K562 (cell line): ENCODE results near the gene COMMD10. TPM values are rescaled to one million over a fixed set of nuclear protein-coding genes. Genes with fewer than 3 reads are reported as not detected.

ENCODE experiments used
- ATAC-seq: fragments of 200-7000 bp; cut with Tn5 transposase; 3 replicates; pipeline ENCODE4 v1.9.1; 2020; ENCODE audit warnings: moderate library complexity
- BruUV-seq: library from RNA; stranded (reverse); fragments of 400-500 nt; replicated peaks from 2 replicates; lab custom pipeline; 2021; lab: Mats Ljungman, UMichigan
- CTCF ChIA-PET: fragments of 300-600 bp; formaldehyde crosslinking; extraction: SDS; loops from one replicate; lab custom pipeline; 2021; ENCODE audit warnings: low intra/inter-chr PET ratio; lab: Yijun Ruan, JAX
- POLR2A ChIA-PET: fragments of 300-600, 350-650 bp; sonication (Branson Sonifier 250); formaldehyde crosslinking; extraction: SDS; loops from one replicate; lab custom pipeline; 2021; ENCODE audit warnings: antibody characterized with exemption, inconsistent platforms; lab: Yijun Ruan, JAX
- DNase-seq, 4 experiments: peaks; one replicate each; pipeline versions ENCODE4 v3.0.0 to v3.0.0-alpha.2; 2011 to 2018; ENCODE audit warnings: low spot score in 3 of 4, mixed read lengths in 3 of 4; ENCODE audit errors: extremely low read depth in 1 of 4
- FAIRE-seq: peaks from 2 replicates; lab custom pipeline; 2011; peaks lifted over from hg19 to GRCh38; lab: Jason Lieb, UNC
- H2AFZ ChIP-seq: 2 replicates; pipeline ENCODE4 v1.6.0; 2011; ENCODE audit warnings: low read depth, low read length, control low read depth, inconsistent platforms
- H3K27ac ChIP-seq: fragments of 200-600 bp; 3 replicates; pipeline ENCODE4 v1.8.0; 2011; ENCODE audit warnings: low read depth, mild to moderate bottlenecking, control low read depth, inconsistent platforms, low read length, moderate library complexity, mixed read lengths; ENCODE audit errors: extremely low read depth
- H3K27me3 ChIP-seq, 2 experiments: fragments of 300-600 bp in 1 of 2; 2 replicates in 1 of 2; 3 replicates in 1 of 2; pipeline versions ENCODE4 v1.6.0 to v1.8.0; 2011; ENCODE audit warnings: inconsistent platforms in 2 of 2, low read length in 2 of 2, mild to moderate bottlenecking in 1 of 2, mixed read lengths in 1 of 2, moderate library complexity in 1 of 2; ENCODE audit not compliant: control insufficient read depth in 2 of 2, insufficient read depth in 2 of 2
- H3K36me3 ChIP-seq: fragments of 300-600 bp; 3 replicates; pipeline ENCODE4 v1.8.0; 2011; ENCODE audit warnings: mild to moderate bottlenecking, low read length, inconsistent platforms; ENCODE audit not compliant: control insufficient read depth, insufficient read depth
- H3K4me1 ChIP-seq, 2 experiments: fragments of 200-600 bp in 1 of 2; replicated peaks in 1 of 2; 2 replicates in 1 of 2; 3 replicates in 1 of 2; pipeline versions ENCODE4 v1.5.1 to v1.8.0; 2011; ENCODE audit warnings: inconsistent platforms in 2 of 2, low read length in 2 of 2, mild to moderate bottlenecking in 1 of 2, mixed read lengths in 1 of 2, moderate library complexity in 1 of 2; ENCODE audit not compliant: control insufficient read depth in 2 of 2, insufficient read depth in 2 of 2
- H3K4me2 ChIP-seq: 2 replicates; pipeline ENCODE4 v1.6.1; 2011; ENCODE audit warnings: low read length, control low read depth, inconsistent platforms, mixed read lengths; ENCODE audit not compliant: insufficient read depth
- H3K4me3 ChIP-seq: fragments of 200-600 bp; sonication (generic), shearing (Covaris generic); 2 replicates; pipeline ENCODE4 v1.5.1; 2016; ENCODE audit warnings: control low read depth, inconsistent platforms
- H3K79me2 ChIP-seq: fragments of 200-600 bp; 3 replicates; pipeline ENCODE4 v1.8.0; 2011; ENCODE audit warnings: low read length, inconsistent platforms; ENCODE audit not compliant: control insufficient read depth, insufficient read depth
- H3K9ac ChIP-seq, 2 experiments: 2 replicates each; pipeline versions ENCODE4 v1.6.0 to v1.6.1; 2011; ENCODE audit warnings: low read depth in 2 of 2, low read length in 2 of 2, control low read depth in 1 of 2, inconsistent platforms in 1 of 2, mild to moderate bottlenecking in 1 of 2, mixed read lengths in 1 of 2; ENCODE audit not compliant: insufficient read depth in 1 of 2
- H3K9me1 ChIP-seq: one replicate; pipeline ENCODE4 v1.6.0; 2011; ENCODE audit warnings: inconsistent platforms, mild to moderate bottlenecking, low read length, moderate library complexity; ENCODE audit not compliant: control insufficient read depth, insufficient read depth
- H3K9me3 ChIP-seq: replicated peaks from 2 replicates; pipeline ENCODE4 v1.5.1; 2011; ENCODE audit warnings: low read depth, low read length, inconsistent platforms; ENCODE audit not compliant: control insufficient read depth, insufficient read depth
- H4K20me1 ChIP-seq: replicated peaks from 2 replicates; pipeline ENCODE4 v1.6.1; 2011; ENCODE audit warnings: low read length, inconsistent platforms, mixed read lengths; ENCODE audit not compliant: control insufficient read depth, insufficient read depth
- ARNT ChIP-seq, 2 experiments: fragments of 450-650 bp; IDR thresholded peaks; 2 replicates each; pipeline ENCODE4 v1.6.1; 2016; ENCODE audit warnings: mild to moderate bottlenecking in 1 of 2
- BRCA1 ChIP-seq, 2 experiments: fragments of 450-650 bp in 1 of 2; sonication (generic) in 1 of 2; formaldehyde crosslinking in 1 of 2; IDR thresholded peaks; 2 replicates each; pipeline versions ENCODE4 v1.5.0 to v1.6.1; 2017 to 2020; ENCODE audit warnings: mild to moderate bottlenecking in 1 of 2, missing genetic modification reagents in 1 of 2
- C11orf30 ChIP-seq: fragments of 450-650 bp; IDR thresholded peaks from 2 replicates; pipeline ENCODE4 v1.6.1; 2016; ENCODE audit warnings: low read depth, mild to moderate bottlenecking
- CBFA2T3 ChIP-seq: fragments of 450-650 bp; IDR thresholded peaks from 2 replicates; pipeline ENCODE4 v1.6.1; 2017
- CHCHD3 ChIP-seq: fragments of 250-450 bp; sonication (Bioruptor Pico); IDR thresholded peaks from 2 replicates; pipeline ENCODE4 v2.1.2; 2022; ENCODE audit warnings: mild to moderate bottlenecking
- KAT8 ChIP-seq: fragments of 450-650 bp; IDR thresholded peaks from 2 replicates; pipeline ENCODE4 v1.6.1; 2016; ENCODE audit warnings: low read depth, mild to moderate bottlenecking
- NCOA2 ChIP-seq, 2 experiments: fragments of 450-650 bp; IDR thresholded peaks; 2 replicates each; pipeline ENCODE4 v1.6.1; 2018; ENCODE audit warnings: mild to moderate bottlenecking in 2 of 2, moderate library complexity in 1 of 2; ENCODE audit not compliant: partially characterized antibody in 2 of 2
- NELFE ChIP-seq: IDR thresholded peaks from 2 replicates; pipeline ENCODE4 v1.6.1; 2011; ENCODE audit warnings: mild to moderate bottlenecking; ENCODE audit not compliant: insufficient read depth, insufficient read length
- PHF8 ChIP-seq: fragments of 200-600 bp; sonication (generic); IDR thresholded peaks from 2 replicates; pipeline ENCODE4 v1.6.1; 2012; ENCODE audit warnings: mixed run types, mild to moderate bottlenecking, inconsistent platforms, low read length, moderate library complexity, borderline replicate concordance
- RBM22 ChIP-seq: fragments of 200-400 bp; formaldehyde crosslinking; IDR thresholded peaks from 2 replicates; pipeline ENCODE4 v1.6.1; 2018; ENCODE audit warnings: low read length, low read depth; ENCODE audit not compliant: poor library complexity, severe bottlenecking
- SP2 ChIP-seq: IDR thresholded peaks from 2 replicates; pipeline ENCODE4 v1.6.1; 2011; ENCODE audit warnings: mild to moderate bottlenecking, low read depth, low read length, moderate library complexity; ENCODE audit not compliant: poor library complexity, severe bottlenecking; ENCODE audit errors: extremely low read depth
- TGIF2 ChIP-seq: sonication (generic); formaldehyde crosslinking; IDR thresholded peaks from 2 replicates; pipeline ENCODE4 v1.8.1; 2022; ENCODE audit warnings: mild to moderate bottlenecking, missing genetic modification reagents, moderate library complexity
- ZBTB1 ChIP-seq: sonication (generic); formaldehyde crosslinking; IDR thresholded peaks from 2 replicates; pipeline ENCODE4 v1.8.1; 2023; ENCODE audit warnings: missing genetic modification reagents, low read depth, mild to moderate bottlenecking, borderline replicate concordance
- ZFP1 ChIP-seq: fragments of 450-650 bp; formaldehyde crosslinking; IDR thresholded peaks from 2 replicates; pipeline ENCODE4 v1.4.0; 2020; ENCODE audit warnings: mild to moderate bottlenecking, mixed read lengths
- ZNF639 ChIP-seq, 2 experiments: fragments of 200-800 bp in 1 of 2; sonication (Bioruptor generic) in 1 of 2; sonication (generic) in 1 of 2; formaldehyde crosslinking in 1 of 2; IDR thresholded peaks in 1 of 2; conservative IDR thresholded peaks in 1 of 2; 2 replicates each; pipeline versions ENCODE4 v1.5.0 to v1.6.1; 2016 to 2020; ENCODE audit warnings: missing compliant biosample characterization in 1 of 2, missing genetic modification characterization in 1 of 2, missing genetic modification reagents in 1 of 2
- ZZZ3 ChIP-seq: fragments of 450-650 bp; IDR thresholded peaks from 2 replicates; pipeline ENCODE4 v1.6.1; 2016; ENCODE audit warnings: antibody characterized with exemption, mild to moderate bottlenecking, moderate library complexity
- in situ Hi-C: fragments of 300-500 bp; cut with MboI; formaldehyde crosslinking; loops from 4 replicates; pipeline ENCODE4 v1.15.0; 2018; ENCODE audit warnings: inconsistent platforms, mixed read lengths
- intact Hi-C: fragments of 100-400 bp; cut with micrococcal nuclease; formaldehyde crosslinking; loops from 2 replicates; pipeline ENCODE4 v1.14.2; 2022
- polyA plus RNA-seq, 8 experiments: library from polyadenylated mRNA; depleted of rRNA in 4 of 8; stranded (reverse) in 5 of 8; unstranded in 3 of 8; fragments of >200 nt; fragmentation: Nextera tagmentation in 2 of 8; fragmentation: Illumina TruSeq in 1 of 8; extraction: Ambion mirVana in 2 of 8; extraction: Trizol in 1 of 8; gene quantifications; 2 replicates each; pipeline versions ENCODE4 v1.2.1 to v1.2.3, GENCODE V29; 2011 to 2014; ENCODE audit warnings: inconsistent platforms in 1 of 8, missing spikeins in 1 of 8
- total RNA-seq, 7 experiments: library from RNA; depleted of rRNA in 6 of 7; stranded (reverse); fragments of >200 nt in 6 of 7; fragmentation: Illumina TruSeq in 2 of 7; extraction: Trizol in 2 of 7; gene quantifications; 2 replicates each; pipeline versions ENCODE4 v1.2.1 to v1.2.3, GENCODE V29; 2011 to 2021; ENCODE audit warnings: low replicate concordance in 1 of 7
- TF ChIP-seq, protein P1 (sequence below): sonication (generic); formaldehyde crosslinking; IDR thresholded peaks from 2 replicates; pipeline ENCODE4 v1.8.0; 2023; ENCODE audit warnings: mild to moderate bottlenecking, missing genetic modification reagents

Gene COMMD10
- total and polyA plus RNA-seq, 9 of the 15 experiments (the other 6 are each of a cell fraction or from before 2014, with no cell fraction given): 17.9 to 101 (median 28.0) TPM

GRCh38 chr5:116212225-116212624 is 127.4 kb downstream of the COMMD10 start:
- CTCF ChIA-PET: no interaction called here

More at GRCh38 chr5:116212225-116212624, 127.4 kb downstream of the COMMD10 start:
- Histone ChIP-seq H3K4me1 (no peaks in the 10 kb centered on the region), H3K9ac (no peak overlapping the region), H3K9me3 (no peaks in the 10 kb centered on the region), H3K27me3 (no peaks in the 10 kb centered on the region), H3K9me1 (no peaks in the 10 kb centered on the region), H4K20me1 (no peaks in the 10 kb centered on the region), H3K79me2 (no peaks in the 10 kb centered on the region), H3K27ac (no peak overlapping the region), H3K36me3 (no peaks in the 10 kb centered on the region), H3K4me3 (no peak overlapping the region), H3K4me2 (no peak overlapping the region), H2AFZ (no peak overlapping the region)
- DNase-seq: no peak
- TF ChIP-seq KAT8 (no peak), CHCHD3 (CRISPR knock-in tag) (no peak), PHF8 (no peak), ZNF639 (CRISPR knock-in tag; conservative IDR thresholded peaks at IDR 0.05 in 1 of 2, IDR thresholded peaks at IDR 0.05 in 1 of 2) (no peak), RBM22 (no peak), C11orf30 (no peak), ZBTB1 (CRISPR knock-in tag) (no peak), ZZZ3 (no peak), ARNT (IDR thresholded peaks at IDR 0.05) (no peak), CBFA2T3 (no peak), NELFE (no peak), NCOA2 (IDR thresholded peaks at IDR 0.05; ENCODE audit: partially characterized antibody in 2 of 2) (no peak), BRCA1 (IDR thresholded peaks at IDR 0.05) (no peak), BRCA1 (CRISPR knock-in tag; IDR thresholded peaks at IDR 0.05) (no peak), SP2 (no peak), TGIF2 (CRISPR knock-in tag) (no peak), ZFP1 (CRISPR knock-in tag) (no peak)
- TF ChIP-seq, protein P1, sequence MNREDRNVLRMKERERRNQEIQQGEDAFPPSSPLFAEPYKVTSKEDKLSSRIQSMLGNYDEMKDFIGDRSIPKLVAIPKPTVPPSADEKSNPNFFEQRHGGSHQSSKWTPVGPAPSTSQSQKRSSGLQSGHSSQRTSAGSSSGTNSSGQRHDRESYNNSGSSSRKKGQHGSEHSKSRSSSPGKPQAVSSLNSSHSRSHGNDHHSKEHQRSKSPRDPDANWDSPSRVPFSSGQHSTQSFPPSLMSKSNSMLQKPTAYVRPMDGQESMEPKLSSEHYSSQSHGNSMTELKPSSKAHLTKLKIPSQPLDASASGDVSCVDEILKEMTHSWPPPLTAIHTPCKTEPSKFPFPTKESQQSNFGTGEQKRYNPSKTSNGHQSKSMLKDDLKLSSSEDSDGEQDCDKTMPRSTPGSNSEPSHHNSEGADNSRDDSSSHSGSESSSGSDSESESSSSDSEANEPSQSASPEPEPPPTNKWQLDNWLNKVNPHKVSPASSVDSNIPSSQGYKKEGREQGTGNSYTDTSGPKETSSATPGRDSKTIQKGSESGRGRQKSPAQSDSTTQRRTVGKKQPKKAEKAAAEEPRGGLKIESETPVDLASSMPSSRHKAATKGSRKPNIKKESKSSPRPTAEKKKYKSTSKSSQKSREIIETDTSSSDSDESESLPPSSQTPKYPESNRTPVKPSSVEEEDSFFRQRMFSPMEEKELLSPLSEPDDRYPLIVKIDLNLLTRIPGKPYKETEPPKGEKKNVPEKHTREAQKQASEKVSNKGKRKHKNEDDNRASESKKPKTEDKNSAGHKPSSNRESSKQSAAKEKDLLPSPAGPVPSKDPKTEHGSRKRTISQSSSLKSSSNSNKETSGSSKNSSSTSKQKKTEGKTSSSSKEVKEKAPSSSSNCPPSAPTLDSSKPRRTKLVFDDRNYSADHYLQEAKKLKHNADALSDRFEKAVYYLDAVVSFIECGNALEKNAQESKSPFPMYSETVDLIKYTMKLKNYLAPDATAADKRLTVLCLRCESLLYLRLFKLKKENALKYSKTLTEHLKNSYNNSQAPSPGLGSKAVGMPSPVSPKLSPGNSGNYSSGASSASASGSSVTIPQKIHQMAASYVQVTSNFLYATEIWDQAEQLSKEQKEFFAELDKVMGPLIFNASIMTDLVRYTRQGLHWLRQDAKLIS (CRISPR knock-in tag): no peak
- no peak for FAIRE-seq
- POLR2A ChIA-PET: no interaction called here
- BruUV-seq: no TSS peak
- intact Hi-C loops (no loop called here), in situ Hi-C loops (no loop called here)
- no peak for ATAC-seq
